Fibroblast of villous mesenchyme (primary cell): ENCODE measurements around the gene NETO1. TPM values are rescaled to one million over a fixed set of nuclear protein-coding genes. Genes with fewer than 3 reads are reported as not detected.
A peak's percentile ranks its signal among the peaks of the same experiment; 100 is the strongest.

ENCODE experiments used
- DNase-seq: peaks from one replicate; pipeline ENCODE4 v3.0.0-alpha.2; 2010; ENCODE audit warnings: low read depth
- H3K4me3 ChIP-seq: 2 replicates; pipeline ENCODE4 v1.5.1; 2011; ENCODE audit warnings: low read depth, mild to moderate bottlenecking, low read length
- CTCF ChIP-seq: IDR thresholded peaks from 2 replicates; pipeline ENCODE4 v1.5.1; 2012; ENCODE audit warnings: low read depth, mild to moderate bottlenecking, low read length; ENCODE audit not compliant: insufficient read depth
- total RNA-seq: library from RNA; depleted of rRNA; stranded (reverse); fragments of >200 nt; gene quantifications from 2 replicates; pipeline ENCODE4 v1.2.3, GENCODE V29; 2012

NETO1 gene
- total RNA-seq, 1 donor, result 5.6 TPM

GRCh38 chr18:72866901-72867745 is 664 bp downstream of the NETO1 start:
- no peak for DNase-seq
- no peak for TF ChIP-seq CTCF
- H3K4me3 ChIP-seq, result peak overlapping the region; percentile 5

- DNase-seq, result no peak
- no peak overlapping the region for H3K4me3 ChIP-seq
- TF ChIP-seq CTCF, result no peak
Observed at GRCh38 chr18:72866442-72866900, 1.3 kb downstream of the NETO1 start.

GRCh38 chr18:72863754-72864153 is 4.0 kb downstream of the NETO1 start:
- no peak for TF ChIP-seq CTCF
- H3K4me3 ChIP-seq, result no peak overlapping the region
- DNase-seq, result no peak

- no peak for DNase-seq
- no peak overlapping the region for H3K4me3 ChIP-seq
- no peak for TF ChIP-seq CTCF
Observed at GRCh38 chr18:72859088-72859487, 8.7 kb downstream of the NETO1 start.

GRCh38 chr18:72849671-72850070 is 18.1 kb downstream of the NETO1 start:
- H3K4me3 ChIP-seq, result no peak overlapping the region
- DNase-seq, result no peak
- no peak for TF ChIP-seq CTCF

GRCh38 chr18:72848503-72849237 is 19.1 kb downstream of the NETO1 start:
- no peak for DNase-seq

More at GRCh38 chr18:72848503-72849237, 19.1 kb downstream of the NETO1 start:
- TF ChIP-seq CTCF, result no peak
- no peak overlapping the region for H3K4me3 ChIP-seq
